ENCODE measurements around the gene MAGEA8. TPM values are rescaled to one million over a fixed set of nuclear protein-coding genes. Genes with fewer than 3 reads are reported as not detected.
A peak's percentile ranks its signal among the peaks of the same experiment; 100 is the strongest.

Gene MAGEA8
- total and polyA plus RNA-seq, 8 donors: 0.15 to 0.45 (median 0.31) TPM; not detected in 2

GRCh38 chrX:149867488-149867887 lies 13.5 kb upstream of the MAGEA8 start:
- H3K27ac ChIP-seq: no peak overlapping the region
- no peak overlapping the region for H3K4me3 ChIP-seq
- DNase-seq: no peak
- intact Hi-C loops (cut with DNase I): loop anchor here in 1 of 2 donors (10.0 kb wide), 1 partner anchor 183 kb away; no protein-coding TSS in a partner anchor
- no peak for ATAC-seq
- H3K36me3 ChIP-seq: no peaks in the 10 kb centered on the region
- no peaks in the 10 kb centered on the region for H3K9me3 ChIP-seq
- no peaks in the 10 kb centered on the region for H3K4me1 ChIP-seq
- H3K27me3 ChIP-seq: no peaks in the 10 kb centered on the region
- no peak for TF ChIP-seq CTCF (IDR thresholded peaks at IDR 0.05)

GRCh38 chrX:149870840-149871239 lies 10.1 kb upstream of the MAGEA8 start:
- no peaks in the 10 kb centered on the region for H3K9me3 ChIP-seq
- DNase-seq (no peak), ATAC-seq (no peak)
- no peak overlapping the region for H3K27ac ChIP-seq
- no peaks in the 10 kb centered on the region for H3K36me3 ChIP-seq
- intact Hi-C loops (cut with DNase I): no loop called here
- no peak overlapping the region for H3K4me3 ChIP-seq
- no peaks in the 10 kb centered on the region for H3K27me3 ChIP-seq
- H3K4me1 ChIP-seq: no peaks in the 10 kb centered on the region
- no peak for TF ChIP-seq CTCF (IDR thresholded peaks at IDR 0.05)

- no peak for ATAC-seq
- Histone ChIP-seq H3K4me3 (no peak overlapping the region), H3K27ac (no peak overlapping the region), H3K36me3 (no peaks in the 10 kb centered on the region), H3K9me3 (no peaks in the 10 kb centered on the region), H3K4me1 (no peaks in the 10 kb centered on the region), H3K27me3 (no peaks in the 10 kb centered on the region)
- TF ChIP-seq CTCF (IDR thresholded peaks at IDR 0.05): no peak
- intact Hi-C loops (cut with DNase I): no loop called here
- no peak for DNase-seq
These were observed 9.6 kb upstream of the MAGEA8 start for GRCh38 chrX:149871433-149871832.

GRCh38 chrX:149871940-149872339 lies 9.0 kb upstream of the MAGEA8 start:
- DNase-seq: peak in 1 of 4 donors; percentile 3
- no peak for TF ChIP-seq CTCF (IDR thresholded peaks at IDR 0.05)
- H3K4me1 ChIP-seq: no peaks in the 10 kb centered on the region

GRCh38 chrX:149877157-149877556 lies 3.8 kb upstream of the MAGEA8 start:
- ATAC-seq (no peak), DNase-seq (no peak)
- H3K4me1 ChIP-seq: no peaks in the 10 kb centered on the region
- intact Hi-C loops (cut with DNase I): no loop called here
- no peaks in the 10 kb centered on the region for H3K36me3 ChIP-seq
- H3K9me3 ChIP-seq: no peaks in the 10 kb centered on the region
- H3K4me3 ChIP-seq: no peak overlapping the region
- H3K27me3 ChIP-seq: no peaks in the 10 kb centered on the region
- no peak overlapping the region for H3K27ac ChIP-seq
- TF ChIP-seq CTCF (IDR thresholded peaks at IDR 0.05): no peak

More at GRCh38 chrX:149871940-149872339, 9.0 kb upstream of the MAGEA8 start:
- peak; percentile 48 for ATAC-seq
- Histone ChIP-seq H3K9me3 (no peaks in the 10 kb centered on the region), H3K27ac (no peak overlapping the region), H3K27me3 (no peaks in the 10 kb centered on the region), H3K4me3 (no peak overlapping the region), H3K36me3 (no peaks in the 10 kb centered on the region)
- intact Hi-C loops (cut with DNase I): no loop called here
